Mesenchymal stem cell (in vitro differentiated cells and primary cell): Measurements from ENCODE around the gene DNAL1.

Experiments used
- DNase-seq: peaks from one replicate; pipeline ENCODE4 v3.0.0-alpha.2; 2013
- H2AFZ ChIP-seq: one replicate; pipeline ENCODE4 v1.6.1; 2013; ENCODE audit warnings: low read depth, mild to moderate bottlenecking, control low read depth, inconsistent platforms, low read length, moderate library complexity
- H2AK5ac ChIP-seq: 2 replicates; pipeline ENCODE4 v1.6.1; 2013; ENCODE audit warnings: low read length, moderate library complexity, mild to moderate bottlenecking, inconsistent platforms; ENCODE audit not compliant: severe bottlenecking
- H2BK120ac ChIP-seq: one replicate; pipeline ENCODE4 v1.6.1; 2013; ENCODE audit warnings: low read depth, mild to moderate bottlenecking, inconsistent platforms, low read length, moderate library complexity
- H2BK12ac ChIP-seq, 2 experiments: one replicate each; pipeline ENCODE4 v1.6.1; 2013; ENCODE audit warnings: inconsistent platforms in 2 of 2, low read length in 2 of 2, mild to moderate bottlenecking in 2 of 2, moderate library complexity in 2 of 2, control low read depth in 1 of 2
- H2BK15ac ChIP-seq: one replicate; pipeline ENCODE4 v1.6.1; 2013; ENCODE audit warnings: mild to moderate bottlenecking, low read depth, inconsistent platforms; ENCODE audit not compliant: poor library complexity, severe bottlenecking
- H2BK5ac ChIP-seq: 2 replicates; pipeline ENCODE4 v1.6.1; 2013; ENCODE audit warnings: low read depth, mild to moderate bottlenecking, low read length, control low read depth, inconsistent platforms; ENCODE audit not compliant: poor library complexity, severe bottlenecking
- H3K14ac ChIP-seq, 2 experiments: one replicate each; pipeline ENCODE4 v1.6.1; 2013; ENCODE audit warnings: inconsistent platforms in 2 of 2, low read length in 2 of 2, control low read depth in 1 of 2, mild to moderate bottlenecking in 1 of 2, moderate library complexity in 1 of 2
- H3K18ac ChIP-seq, 2 experiments: one replicate each; pipeline ENCODE4 v1.6.1; 2013; ENCODE audit warnings: inconsistent platforms in 2 of 2, low read length in 2 of 2, control low read depth in 1 of 2, low read depth in 1 of 2, mild to moderate bottlenecking in 1 of 2
- H3K23ac ChIP-seq, 2 experiments: one replicate each; pipeline ENCODE4 v1.6.1; 2013; ENCODE audit warnings: inconsistent platforms in 2 of 2, low read length in 2 of 2, mild to moderate bottlenecking in 2 of 2, moderate library complexity in 2 of 2, control low read depth in 1 of 2
- H3K27ac ChIP-seq: 2 replicates; pipeline ENCODE4 v1.5.1; 2013; ENCODE audit warnings: mild to moderate bottlenecking, moderate library complexity, low read length, control low read depth, inconsistent platforms; ENCODE audit not compliant: poor library complexity, severe bottlenecking
- H3K27me3 ChIP-seq, 2 experiments: 2 replicates each; pipeline versions ENCODE4 v1.6.1 to v1.7.0; 2013; ENCODE audit warnings: low read length in 2 of 2, mild to moderate bottlenecking in 2 of 2, moderate library complexity in 2 of 2, control low read depth in 1 of 2, inconsistent platforms in 1 of 2; ENCODE audit not compliant: control insufficient read depth in 1 of 2, insufficient read depth in 1 of 2
- H3K36me3 ChIP-seq, 2 experiments: 2 replicates each; pipeline versions ENCODE4 v1.6.1 to v1.7.0; 2013; ENCODE audit warnings: low read length in 2 of 2, control low read depth in 1 of 2, inconsistent platforms in 1 of 2, low read depth in 1 of 2, mild to moderate bottlenecking in 1 of 2; ENCODE audit not compliant: insufficient read depth in 2 of 2, control insufficient read depth in 1 of 2
- H3K4ac ChIP-seq, 2 experiments: one replicate each; pipeline ENCODE4 v1.6.1; 2013; ENCODE audit warnings: inconsistent platforms in 2 of 2, low read length in 2 of 2, mild to moderate bottlenecking in 2 of 2, moderate library complexity in 2 of 2, control low read depth in 1 of 2, low read depth in 1 of 2
- H3K4me1 ChIP-seq: 2 replicates; pipeline ENCODE4 v1.6.1; 2013; ENCODE audit warnings: low read depth, low read length, control low read depth; ENCODE audit not compliant: control insufficient read depth, insufficient read depth
- H3K4me2 ChIP-seq: 2 replicates; pipeline ENCODE4 v1.6.1; 2013; ENCODE audit warnings: low read length, mild to moderate bottlenecking, inconsistent platforms; ENCODE audit not compliant: poor library complexity, severe bottlenecking
- H3K4me3 ChIP-seq, 2 experiments: 2 replicates each; pipeline versions ENCODE4 v1.5.1 to v1.7.0; 2013; ENCODE audit warnings: low read length in 2 of 2, mild to moderate bottlenecking in 2 of 2, control low read depth in 1 of 2, low read depth in 1 of 2; ENCODE audit not compliant: insufficient read depth in 1 of 2
- H3K79me1 ChIP-seq: replicated peaks from 2 replicates; pipeline ENCODE4 v1.6.1; 2013; ENCODE audit warnings: mild to moderate bottlenecking, control low read depth, low read length, inconsistent platforms; ENCODE audit not compliant: poor library complexity, severe bottlenecking
- H3K9ac ChIP-seq: 2 replicates; pipeline ENCODE4 v1.7.0; 2013; ENCODE audit warnings: mild to moderate bottlenecking, low read length, moderate library complexity
- H3K9me3 ChIP-seq: 2 replicates; pipeline ENCODE4 v1.7.0; 2013; ENCODE audit warnings: mild to moderate bottlenecking, low read length; ENCODE audit not compliant: control insufficient read depth
- H4K8ac ChIP-seq: one replicate; pipeline ENCODE4 v1.6.1; 2013; ENCODE audit warnings: inconsistent platforms, mild to moderate bottlenecking, low read length, moderate library complexity
- H4K91ac ChIP-seq: one replicate; pipeline ENCODE4 v1.6.1; 2013; ENCODE audit warnings: mild to moderate bottlenecking, low read length, inconsistent platforms
- WGBS: methylation state at CpG from one replicate; pipeline ENCODE4 v1.1.7; 2013; ENCODE audit warnings: mixed read lengths; 5-methylcytosine and 5-hydroxymethylcytosine counted together

DNAL1 gene

DNA sequence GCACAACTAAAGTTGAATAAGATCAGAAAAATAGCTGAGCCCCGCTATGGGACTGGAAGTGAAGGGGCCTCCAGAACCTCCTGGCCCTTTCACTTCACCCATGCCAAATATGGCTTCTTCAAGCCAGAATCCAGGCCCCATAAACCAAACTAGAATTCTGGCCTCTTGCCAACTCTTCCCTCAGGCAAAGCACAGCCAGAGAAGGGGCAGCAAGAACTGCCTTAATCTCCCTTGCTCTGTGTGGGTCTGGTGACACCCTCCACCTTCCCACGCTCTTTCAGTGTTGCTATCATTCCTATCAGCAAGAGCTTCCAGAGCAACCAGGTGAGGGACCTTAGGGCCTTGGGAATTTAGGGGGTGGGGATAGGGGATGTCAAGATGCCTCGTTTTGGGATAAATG lies 72.5 kb downstream of the DNAL1 start:
- H3K27ac ChIP-seq, result no peak overlapping the region
- peaks cover 23% of the 10 kb centered on the region for H3K4me1 ChIP-seq
- no peak overlapping the region for H2BK12ac ChIP-seq
- peaks cover 47 to 62% of the 10 kb centered on the region in 2 experiments for H3K36me3 ChIP-seq
- H3K14ac ChIP-seq, result no peak overlapping the region
- H3K9me3 ChIP-seq, result no peaks in the 10 kb centered on the region
- no peak overlapping the region for H3K4ac ChIP-seq
- H2AFZ ChIP-seq, result no peak overlapping the region
- no peak overlapping the region for H3K4me2 ChIP-seq
- H2BK5ac ChIP-seq, result no peak overlapping the region
- no peak overlapping the region for H2BK15ac ChIP-seq
- 89% methylated on average over 1 of the region's 3 CpGs for WGBS
- no peak overlapping the region for H3K23ac ChIP-seq
- no peak overlapping the region for H3K18ac ChIP-seq
- peaks cover 25% of the 10 kb centered on the region for H3K79me1 ChIP-seq
- no peak overlapping the region for H2AK5ac ChIP-seq
- H4K91ac ChIP-seq, result no peak overlapping the region
- H3K4me3 ChIP-seq, result no peak overlapping the region
- no peak overlapping the region for H2BK120ac ChIP-seq
- H3K27me3 ChIP-seq, result no peaks in the 10 kb centered on the region
- no peak overlapping the region for H4K8ac ChIP-seq
- no peak for DNase-seq
- peak overlapping the region; percentile 29 for H3K9ac ChIP-seq

DNA sequence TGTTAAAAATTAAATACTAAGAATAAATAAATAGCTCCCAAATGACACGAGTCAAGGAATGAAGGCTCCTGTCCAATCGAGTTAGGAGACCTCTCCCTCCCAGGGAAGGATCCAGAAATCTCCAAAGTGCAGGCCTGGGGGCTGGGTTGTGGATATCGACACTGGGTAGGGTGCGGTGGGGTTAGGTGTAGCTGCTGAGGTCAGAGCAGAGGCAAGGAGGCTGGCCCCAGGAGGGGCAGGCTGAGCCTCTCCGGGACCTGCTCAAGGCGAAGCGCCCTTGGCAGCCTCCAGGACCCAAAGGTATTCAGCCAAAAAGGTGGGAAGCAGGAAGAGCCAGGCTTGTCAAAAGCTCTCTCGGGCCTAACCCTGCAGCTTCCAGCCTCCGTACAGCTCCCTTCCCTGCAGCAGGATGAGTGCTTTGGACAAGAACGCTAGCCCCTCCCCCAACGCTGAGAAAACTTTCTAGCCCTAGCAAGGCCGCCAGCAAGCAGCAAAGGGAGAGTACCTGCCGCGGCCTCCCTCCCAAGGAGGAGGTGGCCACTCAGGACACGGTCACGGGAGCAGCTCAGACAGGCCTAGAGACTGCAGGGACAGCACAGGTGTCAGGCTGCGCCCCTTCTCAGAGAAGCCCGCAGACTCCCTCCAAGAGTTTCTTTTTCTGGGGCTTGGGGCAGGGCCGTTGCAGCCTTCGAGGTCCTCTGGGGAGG lies 73.1 kb downstream of the DNAL1 start:
- Histone ChIP-seq H3K4me1 (peaks cover 28% of the 10 kb centered on the region), H3K18ac (no peak overlapping the region), H3K36me3 (peaks cover 52 to 68% of the 10 kb centered on the region in 2 experiments), H3K4me3 (no peak overlapping the region), H3K23ac (no peak overlapping the region), H2BK120ac (no peak overlapping the region), H3K14ac (no peak overlapping the region), H2BK5ac (no peak overlapping the region), H3K9ac (peak overlapping the region; percentile 29), H3K9me3 (no peaks in the 10 kb centered on the region), H4K91ac (peak overlapping the region; percentile 29), H2BK15ac (peak overlapping the region; percentile 68), H2AK5ac (no peak overlapping the region), H3K79me1 (peaks cover 29% of the 10 kb centered on the region), H3K27me3 (no peaks in the 10 kb centered on the region), H3K4me2 (no peak overlapping the region), H4K8ac (no peak overlapping the region), H3K4ac (peak overlapping the region in 1 of 2 experiments; percentile 16), H3K27ac (peak overlapping the region; percentile 17), H2AFZ (no peak overlapping the region), H2BK12ac (no peak overlapping the region)
- WGBS, result 82% methylated on average over 20 of the region's 20 CpGs
- DNase-seq, result no peak

DNA sequence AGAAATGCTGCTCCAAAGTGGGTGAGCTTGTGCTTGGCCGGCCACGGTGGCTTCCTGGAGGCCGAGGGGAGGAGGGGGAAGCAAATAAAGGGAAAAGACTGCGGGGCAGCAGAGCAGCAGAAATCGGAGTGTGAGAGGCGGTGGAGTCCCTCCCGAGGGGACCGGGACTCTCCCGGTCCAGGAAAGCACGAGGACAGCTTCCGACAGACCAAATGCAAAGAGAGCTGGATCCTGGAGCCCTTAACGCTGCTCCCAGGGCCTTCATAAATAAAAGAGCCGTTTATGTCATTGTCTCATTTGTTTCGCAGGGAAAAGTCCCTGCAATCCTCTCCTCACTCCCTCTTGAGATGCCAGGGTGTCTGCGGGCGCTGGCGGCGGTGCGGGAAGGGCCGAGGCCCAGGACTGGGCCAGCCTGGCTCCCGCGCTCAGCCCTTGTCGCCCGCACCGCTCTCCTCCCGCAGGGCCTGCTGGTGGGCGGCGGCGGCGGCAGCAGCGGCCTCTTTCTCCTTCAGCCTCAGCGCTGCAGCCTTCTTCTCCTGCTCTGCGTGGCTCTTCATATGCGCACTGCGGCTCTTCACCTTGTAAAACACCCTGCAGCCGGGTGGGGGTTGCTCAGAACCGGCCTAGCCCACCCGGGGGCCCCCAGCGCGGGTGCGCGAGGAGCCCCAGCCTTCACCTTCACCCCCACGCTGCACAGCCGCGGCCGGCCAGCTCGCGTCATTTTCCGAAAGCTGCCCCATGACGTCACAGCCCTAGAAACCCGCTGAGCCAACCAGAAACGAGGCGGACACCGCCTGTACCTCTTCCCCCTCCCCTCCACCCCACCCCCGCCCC lies 73.8 kb downstream of the DNAL1 start:
- Histone ChIP-seq H2BK15ac (peak overlapping the region; percentile 46), H3K4ac (no peak overlapping the region), H3K4me3 (no peak overlapping the region), H3K27ac (peak overlapping the region; percentile 17), H3K4me2 (no peak overlapping the region), H2BK5ac (no peak overlapping the region), H3K23ac (no peak overlapping the region), H3K9ac (no peak overlapping the region), H3K14ac (no peak overlapping the region), H3K9me3 (no peaks in the 10 kb centered on the region), H2AFZ (no peak overlapping the region), H3K27me3 (no peaks in the 10 kb centered on the region), H4K8ac (no peak overlapping the region), H2BK12ac (peak overlapping the region in 1 of 2 experiments; percentile 6), H3K4me1 (peaks cover 31% of the 10 kb centered on the region), H4K91ac (no peak overlapping the region), H3K36me3 (peaks cover 52 to 70% of the 10 kb centered on the region in 2 experiments), H2AK5ac (no peak overlapping the region), H3K18ac (no peak overlapping the region), H3K79me1 (peaks cover 29% of the 10 kb centered on the region), H2BK120ac (no peak overlapping the region)
- WGBS, result 71% methylated on average over 53 of the region's 55 CpGs
- no peak for DNase-seq

DNA sequence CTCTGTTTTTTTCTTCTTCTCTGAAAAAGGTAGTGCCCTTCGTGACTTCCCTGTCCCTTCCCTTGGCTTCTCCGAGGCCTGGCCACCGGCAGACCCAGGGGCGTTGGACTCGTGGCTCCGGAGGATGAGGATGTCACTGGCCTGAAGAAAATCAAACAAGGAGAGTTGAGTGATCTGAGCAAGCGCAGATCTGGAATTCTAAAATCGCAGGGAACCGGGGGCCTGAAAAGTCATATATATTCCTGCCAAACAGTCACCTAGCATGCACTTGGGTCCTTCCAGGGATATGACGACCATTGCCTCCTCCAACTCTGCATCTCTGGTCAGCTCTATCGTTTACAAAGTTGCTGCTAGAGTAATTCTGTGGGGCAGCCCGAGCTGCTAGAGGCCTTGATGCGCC lies 74.6 kb downstream of the DNAL1 start:
- no peaks in the 10 kb centered on the region for H3K27me3 ChIP-seq
- H3K36me3 ChIP-seq, result peaks cover 52 to 70% of the 10 kb centered on the region in 2 experiments
- no peak overlapping the region for H3K18ac ChIP-seq
- H3K4me3 ChIP-seq, result no peak overlapping the region
- no peak overlapping the region for H3K4ac ChIP-seq
- no peak overlapping the region for H3K9ac ChIP-seq
- H3K14ac ChIP-seq, result no peak overlapping the region
- H3K23ac ChIP-seq, result no peak overlapping the region
- H3K4me1 ChIP-seq, result peaks cover 32% of the 10 kb centered on the region
- no peak overlapping the region for H2AK5ac ChIP-seq
- no peak overlapping the region for H3K27ac ChIP-seq
- no peak for DNase-seq
- no peak overlapping the region for H2BK5ac ChIP-seq
- no peak overlapping the region for H4K8ac ChIP-seq
- H3K4me2 ChIP-seq, result no peak overlapping the region
- no peak overlapping the region for H2BK15ac ChIP-seq
- no peak overlapping the region for H2AFZ ChIP-seq
- H3K79me1 ChIP-seq, result peaks cover 29% of the 10 kb centered on the region
- H2BK12ac ChIP-seq, result no peak overlapping the region
- WGBS, result 88% methylated on average over 13 of the region's 13 CpGs
- H3K9me3 ChIP-seq, result no peaks in the 10 kb centered on the region
- H2BK120ac ChIP-seq, result no peak overlapping the region
- no peak overlapping the region for H4K91ac ChIP-seq
